Spleen (tissue), 7 donors: ENCODE data around the gene MPV17L2.

ENCODE experiments used
- CTCF ChIP-seq, 11 experiments: fragments of 200-600 bp in 7 of 11; fragments of 450-650 bp in 4 of 11; sonication (generic) in 4 of 11; IDR thresholded peaks in 8 of 11; conservative IDR thresholded peaks in 3 of 11; 1 replicate in 7 of 11; 2 replicates in 4 of 11; pipeline versions ENCODE4 v1.4.0 to v1.8.0; 2016 to 2021; ENCODE audit warnings: antibody characterized with exemption in 11 of 11, inconsistent platforms in 4 of 11, mild to moderate bottlenecking in 1 of 11
- POLR2A ChIP-seq, 3 donors: fragments of 450-650 bp; IDR thresholded peaks; one replicate each; pipeline ENCODE4 v1.5.1; 2017; ENCODE audit warnings: antibody characterized with exemption in 3 of 3, mild to moderate bottlenecking in 1 of 3
- POLR2AphosphoS5 ChIP-seq, 3 donors: sonication (generic); formaldehyde crosslinking; IDR thresholded peaks; one replicate each; pipeline ENCODE4 v1.5.1; 2017; ENCODE audit warnings: antibody characterized with exemption in 3 of 3
- donor health status: DM: no; HTN: no; CAD: no; lungs with moderate emphysema.
- donor health status: DM: no; HTN: no; CAD: no.
- donor health status: DM: no; HTN: no; CAD: no.

- TF ChIP-seq CTCF (IDR thresholded peaks at IDR 0.05 in 8 of 11, conservative IDR thresholded peaks at IDR 0.05 in 3 of 11) (no peak), POLR2A (IDR thresholded peaks at IDR 0.05) (no peak), POLR2AphosphoS5 (IDR thresholded peaks at IDR 0.05) (peak; percentile 17 to 41 (median 29))
Measured at GRCh38 chr19:18150776-18151624, 42.0 kb upstream of the MPV17L2 start.
